HG02798 (cell line): Measurements from ENCODE around the gene ATRN.
"Not testable (repeated sequence)": the region's sequence is repeated elsewhere in the genome, so short reads cannot be mapped to it uniquely, and the experiment has no call there.

Source experiments
- ATAC-seq: cut with Tn5 transposase; IDR thresholded peaks from one replicate; pipeline ENCODE4 v1.9.1; 2021; ENCODE audit warnings: mild to moderate bottlenecking; ENCODE audit not compliant: unreplicated experiment, poor library complexity

The ATRN gene

GRCh38 chr20:3614466-3614865 lies 143.6 kb downstream of the ATRN start:
- ATAC-seq, result no peak

DNA sequence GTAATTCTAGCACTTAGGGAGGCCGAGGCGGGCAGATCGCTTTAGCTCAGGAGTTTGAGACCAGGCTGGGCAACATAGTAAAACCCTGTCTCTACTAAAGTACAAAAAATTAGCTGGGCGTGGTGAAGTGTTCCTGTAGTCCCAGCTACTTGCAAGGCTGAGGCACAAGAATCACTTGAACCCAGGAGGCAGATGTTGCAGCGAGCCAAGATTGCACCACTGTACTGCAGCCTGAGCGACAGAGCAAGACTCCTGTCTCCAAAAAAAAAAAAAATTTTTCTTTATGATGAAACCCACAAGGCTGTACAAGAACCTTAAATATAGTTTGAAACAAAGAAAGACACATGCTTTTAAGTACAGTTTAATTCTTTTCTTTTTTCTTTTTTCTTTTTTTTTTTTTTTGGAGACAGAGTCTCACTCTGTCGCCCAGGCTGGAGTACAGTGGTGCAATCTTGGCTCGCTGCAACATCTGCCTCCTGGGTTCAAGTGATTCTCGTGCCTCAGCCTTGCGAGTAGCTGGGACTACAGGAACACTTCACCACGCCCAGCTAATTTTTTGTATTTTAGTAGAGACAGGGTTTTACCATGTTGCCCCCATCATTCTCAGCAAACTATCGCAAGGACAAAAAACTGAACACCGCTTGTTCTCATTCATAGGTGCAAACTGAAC lies 144.5 kb downstream of the ATRN start:
- ATAC-seq, result not testable (repeated sequence)

DNA sequence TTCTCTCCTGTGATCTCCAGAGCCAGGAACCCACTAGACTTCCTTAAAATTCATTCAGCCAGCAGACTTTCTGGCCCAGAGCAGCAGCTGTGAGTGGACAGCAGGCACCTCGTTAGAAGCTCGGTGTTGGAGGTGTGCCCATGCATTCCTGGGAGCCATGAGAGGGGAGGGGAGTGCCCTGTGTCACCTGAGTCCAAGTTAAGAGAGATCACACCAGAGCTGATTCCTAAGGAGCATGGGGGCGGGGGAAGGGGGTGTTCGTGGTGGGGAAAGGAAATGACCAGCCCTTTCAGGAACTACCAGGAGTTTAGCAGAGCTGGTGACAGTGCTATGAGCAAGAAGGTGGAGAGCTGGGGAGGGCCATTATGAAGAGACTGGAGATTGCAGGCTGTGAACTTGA lies 145.4 kb downstream of the ATRN start:
- ATAC-seq, result no peak

DNA sequence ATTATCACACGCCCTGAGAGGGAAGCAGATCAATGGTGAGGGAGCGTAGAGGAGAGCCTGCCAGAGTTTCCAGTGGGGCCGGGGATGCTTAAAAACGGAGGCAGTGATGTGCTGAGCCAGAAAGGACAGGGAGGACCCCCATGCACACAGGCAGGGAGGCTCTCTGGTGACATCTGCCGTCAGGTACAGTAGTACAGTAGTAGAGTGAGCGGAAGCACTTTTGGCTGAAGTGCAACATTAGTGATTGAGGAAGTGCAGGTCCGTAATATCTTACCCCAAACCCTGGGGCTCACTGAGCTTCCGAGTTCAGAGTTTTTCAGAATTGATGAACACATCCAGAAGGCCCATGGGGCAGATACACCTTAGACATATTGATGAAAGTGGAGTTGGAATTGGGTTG lies 150.3 kb downstream of the ATRN start:
- no peak for ATAC-seq

GRCh38 chr20:3622406-3622805 lies 151.6 kb downstream of the ATRN start:
- no peak for ATAC-seq

- no peak for ATAC-seq
These were observed 156.7 kb downstream of the ATRN start for GRCh38 chr20:3627476-3627875.

- no peak for ATAC-seq
These were observed 157.9 kb downstream of the ATRN start for GRCh38 chr20:3628502-3629314.

- ATAC-seq, result no peak
These were observed 159.1 kb downstream of the ATRN start for GRCh38 chr20:3629893-3630292.

- ATAC-seq, result no peak
These were observed 159.6 kb downstream of the ATRN start for GRCh38 chr20:3630429-3630828.

DNA sequence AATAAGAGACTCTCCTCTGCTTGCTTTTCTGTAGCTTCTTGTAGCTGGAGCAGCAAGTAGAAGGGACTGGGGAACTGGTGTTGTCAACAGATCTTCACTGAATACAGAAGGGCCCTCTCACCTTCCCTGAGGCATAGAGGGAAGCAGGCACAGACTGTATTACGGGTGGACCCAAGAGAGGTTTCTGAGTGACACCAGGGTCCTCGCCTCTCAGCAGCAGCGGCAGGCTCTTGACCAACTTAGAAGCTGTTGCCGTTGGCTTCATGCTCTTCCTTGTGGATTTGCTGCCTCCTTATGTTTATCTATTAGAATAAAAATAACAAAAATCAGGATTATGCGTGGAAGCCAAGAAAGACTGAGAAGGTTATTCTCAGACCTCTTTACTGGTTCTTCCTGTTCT lies 160.7 kb downstream of the ATRN start:
- no peak for ATAC-seq

DNA sequence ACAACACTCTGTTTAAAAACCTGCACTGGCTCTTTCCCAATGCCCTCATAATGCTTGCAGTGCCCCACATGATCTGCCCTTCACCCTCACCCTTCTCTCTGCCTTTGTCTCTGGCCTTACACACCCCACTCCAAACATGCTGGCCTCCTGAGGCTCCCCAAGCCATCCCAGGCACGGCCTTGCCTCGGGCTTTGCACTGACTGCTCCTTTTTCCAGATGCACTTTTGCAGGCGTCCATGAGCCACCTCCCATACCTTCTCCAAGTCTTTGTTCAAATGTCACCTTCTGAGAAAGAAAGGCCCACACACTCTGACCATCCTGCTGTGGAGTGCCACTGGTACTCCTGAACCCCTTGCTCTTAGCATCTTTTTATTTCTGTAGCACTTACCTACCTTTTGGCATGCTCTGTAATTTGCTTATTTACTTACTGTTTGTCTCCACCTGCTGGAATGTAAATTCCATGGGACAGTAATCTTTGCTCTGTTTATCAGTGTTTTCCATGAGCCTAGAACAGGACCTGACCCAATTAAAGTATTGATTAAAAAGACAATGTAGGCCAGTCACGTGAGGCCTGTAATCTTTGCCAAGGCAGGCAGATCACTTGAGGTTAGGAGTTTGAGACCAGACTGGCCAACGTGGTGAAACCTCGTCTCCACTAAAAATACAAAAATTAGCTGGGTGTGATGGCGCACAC lies 161.6 kb downstream of the ATRN start:
- ATAC-seq, result no peak

DNA sequence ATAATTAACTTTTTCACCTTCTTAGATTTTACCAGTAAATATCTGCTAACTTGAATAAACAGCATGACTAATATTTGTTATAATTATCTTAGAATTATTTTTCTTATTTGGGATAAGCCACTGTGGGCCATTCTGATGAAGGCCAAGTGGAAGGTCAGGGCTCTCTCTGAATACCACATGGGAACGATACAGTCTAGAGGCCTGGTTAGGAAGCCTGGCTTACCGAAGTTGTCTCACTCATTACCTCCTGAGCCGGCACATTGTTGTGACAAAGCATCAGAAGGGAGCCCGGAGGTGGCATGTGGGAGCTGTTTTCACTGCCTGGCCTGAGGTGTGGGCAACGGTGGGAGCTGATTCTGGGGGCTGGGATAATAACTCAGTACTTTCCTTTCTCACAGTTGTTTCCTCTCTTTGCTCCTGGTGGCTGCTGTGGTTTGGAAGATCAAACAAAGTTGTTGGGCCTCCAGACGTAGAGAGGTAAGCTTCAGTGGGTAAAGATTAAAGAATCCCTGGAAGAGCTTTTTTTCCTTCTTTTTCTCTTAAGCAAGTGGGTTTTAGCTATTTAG lies 163.2 kb downstream of the ATRN start:
- no peak for ATAC-seq

DNA sequence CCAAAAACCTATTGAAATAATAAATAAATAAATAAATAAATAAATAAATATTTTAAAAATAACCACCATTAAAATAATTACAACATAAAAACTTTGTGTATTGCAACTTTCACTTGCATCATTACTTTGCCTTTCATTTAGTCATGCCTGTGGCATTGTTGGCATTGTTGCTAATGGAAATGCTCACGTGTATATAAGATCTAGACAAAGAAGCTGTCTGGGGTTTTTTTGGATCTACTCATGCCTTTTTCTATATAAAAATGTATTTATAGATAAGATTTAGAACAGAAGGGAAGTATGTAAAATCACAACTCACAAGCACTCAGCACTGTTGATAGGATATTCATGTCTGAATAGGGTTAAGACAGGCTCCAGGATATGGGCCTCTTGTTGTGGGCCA lies 164.5 kb downstream of the ATRN start:
- no peak for ATAC-seq

GRCh38 chr20:3640259-3640658 lies 169.4 kb downstream of the ATRN start:
- no peak for ATAC-seq

DNA sequence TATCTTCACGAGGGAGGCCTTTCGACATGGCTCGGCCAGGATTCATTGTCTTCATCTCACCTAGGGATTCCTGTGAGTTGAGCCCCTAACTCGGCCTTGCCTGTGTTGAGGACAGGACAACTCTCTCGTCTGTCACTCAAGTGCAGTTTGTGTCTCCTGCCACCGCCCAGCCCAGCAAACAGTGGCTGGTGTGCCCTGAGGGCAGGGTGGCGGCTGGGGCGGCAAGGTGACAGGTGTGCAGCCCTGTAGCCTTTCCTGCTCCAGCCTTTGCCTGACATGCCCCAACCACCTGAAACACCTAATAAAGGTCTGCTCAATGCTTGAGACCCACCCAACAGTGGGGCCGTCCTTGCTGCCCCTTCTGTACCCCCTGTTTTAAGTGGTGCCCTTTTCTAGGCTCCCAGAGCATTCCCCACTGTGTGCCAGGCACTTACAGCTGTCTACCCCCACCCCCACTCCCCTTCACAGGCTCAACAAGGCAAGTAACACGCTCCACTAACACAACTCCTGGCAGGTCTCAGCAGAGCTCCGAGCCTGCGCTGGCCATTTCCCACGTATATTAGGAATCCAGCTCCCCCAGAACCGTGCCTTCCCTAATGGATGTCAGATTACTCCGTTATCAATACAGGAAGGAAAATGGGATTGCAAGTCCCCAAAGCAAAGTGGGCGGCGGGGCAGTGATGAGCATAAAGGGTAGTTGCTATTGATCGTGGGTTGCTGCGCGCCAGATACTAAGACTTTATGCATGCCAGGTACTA lies 174.7 kb downstream of the ATRN start:
- no peak for ATAC-seq

- ATAC-seq, result no peak
These were observed 175.2 kb downstream of the ATRN start for GRCh38 chr20:3646067-3646440.

DNA sequence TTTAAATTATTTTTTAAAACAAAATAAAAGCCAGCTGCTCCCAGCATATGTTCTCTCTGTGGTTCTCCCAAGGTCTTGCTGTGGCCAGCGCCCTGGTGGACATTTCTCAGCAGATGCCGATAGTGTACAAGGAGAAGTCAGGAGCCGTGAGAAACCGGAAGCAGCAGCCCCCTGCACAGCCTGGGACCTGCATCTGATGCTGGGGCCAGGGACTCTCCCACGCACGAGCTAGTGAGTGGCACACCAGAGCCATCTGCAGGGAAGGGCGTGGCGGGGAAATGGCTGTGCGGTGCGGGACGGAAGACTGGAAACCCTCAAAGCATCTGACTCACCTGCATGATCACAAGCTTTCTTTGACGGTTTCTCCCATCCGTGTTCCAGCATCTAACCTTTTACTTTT lies 175.8 kb downstream of the ATRN start:
- ATAC-seq, result no peak

GRCh38 chr20:3647473-3647872 lies 176.7 kb downstream of the ATRN start:
- no peak for ATAC-seq

- no peak for ATAC-seq
These were observed 178.1 kb downstream of the ATRN start for GRCh38 chr20:3648951-3649350.

GRCh38 chr20:3651204-3651962 lies 180.6 kb downstream of the ATRN start:
- no peak for ATAC-seq
